ENCODE data around the gene TTLL9.

DNA sequence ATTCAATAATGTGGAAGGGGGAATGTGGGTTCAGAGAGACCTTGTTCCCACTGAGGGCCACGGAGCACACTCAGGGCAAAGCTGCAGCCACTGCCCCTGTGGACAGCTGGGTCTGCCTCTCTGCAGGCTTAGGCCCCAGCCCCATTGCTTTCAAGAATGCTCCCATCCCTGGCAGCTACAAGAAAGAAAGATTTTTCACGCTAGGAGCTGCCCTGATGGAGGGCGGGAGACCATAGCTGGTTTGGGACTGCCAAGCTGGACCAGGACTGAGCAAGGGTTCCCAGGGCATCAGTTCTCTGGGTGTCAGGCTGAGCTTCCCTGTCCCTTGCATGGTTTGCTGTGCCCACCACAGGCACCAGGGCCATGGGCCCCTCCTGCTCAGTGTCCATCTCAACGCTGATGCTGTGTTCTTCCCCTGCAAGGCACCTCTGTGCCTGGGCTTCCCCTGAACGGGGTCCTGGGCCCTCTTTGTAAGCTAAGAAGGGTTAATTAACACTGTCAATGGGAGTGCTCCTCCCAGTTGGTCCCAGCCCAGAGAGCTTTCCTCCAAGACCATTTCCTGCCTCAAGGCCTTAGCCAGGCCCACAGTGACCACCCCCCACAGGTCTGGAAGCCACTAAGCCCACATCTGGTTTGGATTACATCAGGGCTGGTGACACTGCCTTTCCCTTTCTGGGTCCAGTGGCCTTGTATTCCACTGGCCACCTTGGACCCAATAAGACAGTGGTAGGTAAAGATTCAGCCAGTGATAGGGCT lies 33.4 kb upstream of the TTLL9 start:
- TF ChIP-seq TOX (CRISPR knock-in tag; IDR thresholded peaks at IDR 0.05; ENCODE audit: borderline replicate concordance): no peak
- peak; percentile 72 for TF ChIP-seq TCF4 (CRISPR knock-in tag; IDR thresholded peaks at IDR 0.05; ENCODE audit: borderline replicate concordance)
- TF ChIP-seq ZFP30 (CRISPR knock-in tag; IDR thresholded peaks at IDR 0.05): no peak
- no peak for TF ChIP-seq RARB (CRISPR knock-in tag; IDR thresholded peaks at IDR 0.05)
- TF ChIP-seq CSDC2 (CRISPR knock-in tag; IDR thresholded peaks at IDR 0.05): no peak
- TF ChIP-seq ZC3H10 (CRISPR knock-in tag; IDR thresholded peaks at IDR 0.05): no peak
- TF ChIP-seq, protein P1, sequence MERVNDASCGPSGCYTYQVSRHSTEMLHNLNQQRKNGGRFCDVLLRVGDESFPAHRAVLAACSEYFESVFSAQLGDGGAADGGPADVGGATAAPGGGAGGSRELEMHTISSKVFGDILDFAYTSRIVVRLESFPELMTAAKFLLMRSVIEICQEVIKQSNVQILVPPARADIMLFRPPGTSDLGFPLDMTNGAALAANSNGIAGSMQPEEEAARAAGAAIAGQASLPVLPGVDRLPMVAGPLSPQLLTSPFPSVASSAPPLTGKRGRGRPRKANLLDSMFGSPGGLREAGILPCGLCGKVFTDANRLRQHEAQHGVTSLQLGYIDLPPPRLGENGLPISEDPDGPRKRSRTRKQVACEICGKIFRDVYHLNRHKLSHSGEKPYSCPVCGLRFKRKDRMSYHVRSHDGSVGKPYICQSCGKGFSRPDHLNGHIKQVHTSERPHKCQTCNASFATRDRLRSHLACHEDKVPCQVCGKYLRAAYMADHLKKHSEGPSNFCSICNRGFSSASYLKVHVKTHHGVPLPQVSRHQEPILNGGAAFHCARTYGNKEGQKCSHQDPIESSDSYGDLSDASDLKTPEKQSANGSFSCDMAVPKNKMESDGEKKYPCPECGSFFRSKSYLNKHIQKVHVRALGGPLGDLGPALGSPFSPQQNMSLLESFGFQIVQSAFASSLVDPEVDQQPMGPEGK (CRISPR knock-in tag; IDR thresholded peaks at IDR 0.05; ENCODE audit: borderline replicate concordance): no peak
- TF ChIP-seq ESRRG (CRISPR knock-in tag; IDR thresholded peaks at IDR 0.05): no peak
